Caco-2 (cell line): ENCODE data around the gene ARHGEF40. TPM values are rescaled to one million over a fixed set of nuclear protein-coding genes. Genes with fewer than 3 reads are reported as not detected.

Source experiments
- BruUV-seq: library from RNA; stranded (reverse); fragments of 400-500 nt; replicated peaks from 2 replicates; lab custom pipeline; 2021; lab: Mats Ljungman, UMichigan
- CTCF ChIA-PET: fragments of 300-600 bp; sonication (Branson Sonifier 250); formaldehyde crosslinking; loops from one replicate; lab custom pipeline; 2022; ENCODE audit warnings: antibody characterized with exemption; lab: Charles Lee
- POLR2A ChIA-PET: fragments of 300-600 bp; sonication (Branson Sonifier 250); formaldehyde crosslinking; loops from one replicate; lab custom pipeline; 2022; ENCODE audit warnings: antibody characterized with exemption; lab: Charles Lee
- DNase-seq, 2 experiments: peaks; one replicate each; pipeline versions ENCODE4 v3.0.0 to v3.0.0-alpha.2; 2020 to 2022
- H3K27me3 ChIP-seq: replicated peaks from 2 replicates; pipeline ENCODE4 v1.6.0; 2011; ENCODE audit warnings: low read length; ENCODE audit not compliant: control insufficient read depth, insufficient read depth
- H3K36me3 ChIP-seq: 2 replicates; pipeline ENCODE4 v1.5.1; 2011; ENCODE audit warnings: low read length; ENCODE audit not compliant: control insufficient read depth, insufficient read depth
- H3K4me1 ChIP-seq: fragments of 250-450 bp; sonication (Bioruptor Pico); 2 replicates; pipeline ENCODE4 v1.5.1; 2020; ENCODE audit warnings: mild to moderate bottlenecking
- H3K4me3 ChIP-seq: 2 replicates; pipeline ENCODE4 v1.5.1; 2011; ENCODE audit warnings: low read depth, mild to moderate bottlenecking, control low read depth, low read length
- H3K9me3 ChIP-seq: fragments of 250-450 bp; sonication (Bioruptor Pico); 2 replicates; pipeline ENCODE4 v1.5.1; 2020; ENCODE audit warnings: mild to moderate bottlenecking, moderate library complexity
- H3K27ac Mint-ChIP-seq: one replicate; pipeline ENCODE4 v1.8.0; 2022; ENCODE audit warnings: mixed read lengths; ENCODE audit not compliant: unreplicated experiment
- H3K27me3 Mint-ChIP-seq: one replicate; pipeline ENCODE4 v1.8.0; 2022; ENCODE audit warnings: mixed read lengths; ENCODE audit not compliant: insufficient read depth, unreplicated experiment
- H3K36me3 Mint-ChIP-seq: one replicate; pipeline ENCODE4 v1.8.0; 2022; ENCODE audit warnings: mild to moderate bottlenecking, mixed read lengths; ENCODE audit not compliant: insufficient read depth, unreplicated experiment
- H3K4me1 Mint-ChIP-seq: one replicate; pipeline ENCODE4 v1.8.0; 2022; ENCODE audit warnings: low read depth, mixed read lengths; ENCODE audit not compliant: unreplicated experiment
- H3K4me3 Mint-ChIP-seq: one replicate; pipeline ENCODE4 v1.8.0; 2022; ENCODE audit warnings: mild to moderate bottlenecking, moderate library complexity, mixed read lengths; ENCODE audit not compliant: unreplicated experiment
- H3K9me3 Mint-ChIP-seq: one replicate; pipeline ENCODE4 v1.8.0; 2022; ENCODE audit warnings: mixed read lengths; ENCODE audit not compliant: unreplicated experiment
- CTCF ChIP-seq, 2 experiments: fragments of 200-600 bp in 1 of 2; IDR thresholded peaks; 1 replicate in 1 of 2; 2 replicates in 1 of 2; pipeline versions ENCODE4 v1.5.1 to v1.8.0; 2011 to 2022; ENCODE audit warnings: antibody characterized with exemption in 1 of 2, control low read depth in 1 of 2, inconsistent platforms in 1 of 2, low read depth in 1 of 2, low read length in 1 of 2, mild to moderate bottlenecking in 1 of 2, moderate library complexity in 1 of 2; ENCODE audit not compliant: insufficient read depth in 1 of 2, severe bottlenecking in 1 of 2, unreplicated experiment in 1 of 2
- intact Hi-C: fragments of 100-400 bp; cut with micrococcal nuclease; formaldehyde crosslinking; loops from one replicate; pipeline ENCODE4 v1.10.0; 2022; ENCODE audit not compliant: unreplicated experiment
- total RNA-seq: library from RNA; stranded (reverse); gene quantifications from 2 replicates; pipeline ENCODE4 v1.2.3, GENCODE V29; 2022

ARHGEF40 gene
- total RNA-seq, 1 experiment from 2014 or later = 7.1 TPM

GRCh38 chr14:21090194-21090939 lies 20.3 kb downstream of the ARHGEF40 start:
- H3K36me3 Mint-ChIP-seq = peaks cover 34% of the 10 kb centered on the region
- ChIA-PET POLR2A (no interaction called here), CTCF (interaction anchor here (0.9 to 1.6 kb wide), 4 partner anchors 14 to 76 kb away, joined by 4 to 7 read pairs (median 6); partner anchors contain the start of gene ARHGEF40)
- H3K4me3 ChIP-seq = no peak overlapping the region
- no peaks in the 10 kb centered on the region for H3K9me3 ChIP-seq
- H3K36me3 ChIP-seq = peaks cover 4% of the 10 kb centered on the region
- peaks cover 8% of the 10 kb centered on the region for H3K4me1 Mint-ChIP-seq
- H3K9me3 Mint-ChIP-seq = no peaks in the 10 kb centered on the region
- H3K27me3 Mint-ChIP-seq = no peaks in the 10 kb centered on the region
- no peak overlapping the region for H3K4me3 Mint-ChIP-seq
- DNase-seq = peak in 1 of 2 experiments; percentile 46
- H3K27ac Mint-ChIP-seq = peak overlapping the region; percentile 55
- H3K4me1 ChIP-seq = no peaks in the 10 kb centered on the region; the same call in 1 of the 2 replicates
- no TSS peak for BruUV-seq
- intact Hi-C loops = no loop called here
- peak; percentile 39 to 68 for TF ChIP-seq CTCF (IDR thresholded peaks at IDR 0.05; ENCODE audit: insufficient read depth in 1 of 2, low read depth in 1 of 2, low read length in 1 of 2, severe bottlenecking in 1 of 2, unreplicated experiment in 1 of 2)
- H3K27me3 ChIP-seq = no peaks in the 10 kb centered on the region

GRCh38 chr14:21090940-21091663 lies 21.0 kb downstream of the ARHGEF40 start:
- H3K4me1 Mint-ChIP-seq = peaks cover 8% of the 10 kb centered on the region
- no peak for TF ChIP-seq CTCF (IDR thresholded peaks at IDR 0.05; ENCODE audit: insufficient read depth in 1 of 2, low read depth in 1 of 2, low read length in 1 of 2, severe bottlenecking in 1 of 2, unreplicated experiment in 1 of 2)
- H3K36me3 Mint-ChIP-seq = peaks cover 28% of the 10 kb centered on the region
- BruUV-seq = no TSS peak
- CTCF ChIA-PET = interaction anchor here (0.9 to 3.0 kb wide), 5 partner anchors 10 to 76 kb away, joined by 4 to 15 read pairs (median 6); partner anchors contain the start of genes ARHGEF40 and TMEM253
- H3K4me3 ChIP-seq = no peak overlapping the region
- DNase-seq = no peak
- no peak overlapping the region for H3K4me3 Mint-ChIP-seq
- H3K9me3 ChIP-seq = no peaks in the 10 kb centered on the region
- H3K27ac Mint-ChIP-seq = no peak overlapping the region
- H3K4me1 ChIP-seq = no peaks in the 10 kb centered on the region
- no peaks in the 10 kb centered on the region for H3K9me3 Mint-ChIP-seq
- H3K27me3 ChIP-seq = no peaks in the 10 kb centered on the region
- H3K36me3 ChIP-seq = peaks cover 4% of the 10 kb centered on the region
- POLR2A ChIA-PET = no interaction called here
- intact Hi-C loops = no loop called here
- H3K27me3 Mint-ChIP-seq = no peaks in the 10 kb centered on the region

GRCh38 chr14:21091821-21092272 lies 21.7 kb downstream of the ARHGEF40 start:
- no peak overlapping the region for H3K4me3 Mint-ChIP-seq
- no peaks in the 10 kb centered on the region for H3K27me3 ChIP-seq
- intact Hi-C loops = loop anchor here (1.0 kb wide), 2 partner anchors 12 to 24 kb away; no protein-coding TSS in a partner anchor
- no TSS peak for BruUV-seq
- POLR2A ChIA-PET = interaction anchor here (0.6 kb wide), 1 partner anchor 13 kb away, joined by 4 read pairs; no protein-coding TSS in a partner anchor
- no peaks in the 10 kb centered on the region for H3K4me1 ChIP-seq
- peaks cover 28% of the 10 kb centered on the region for H3K36me3 Mint-ChIP-seq
- H3K27me3 Mint-ChIP-seq = no peaks in the 10 kb centered on the region
- H3K4me3 ChIP-seq = no peak overlapping the region
- no peak for DNase-seq
- H3K27ac Mint-ChIP-seq = no peak overlapping the region
- TF ChIP-seq CTCF (IDR thresholded peaks at IDR 0.05; ENCODE audit: insufficient read depth in 1 of 2, low read depth in 1 of 2, low read length in 1 of 2, severe bottlenecking in 1 of 2, unreplicated experiment in 1 of 2) = no peak
- CTCF ChIA-PET = interaction anchor here (0.5 to 3.4 kb wide), 9 partner anchors 9 to 214 kb away, joined by 3 to 43 read pairs (median 7); partner anchors contain the start of genes ARHGEF40 and TMEM253
- H3K9me3 ChIP-seq = no peaks in the 10 kb centered on the region
- H3K4me1 Mint-ChIP-seq = peaks cover 9% of the 10 kb centered on the region
- H3K9me3 Mint-ChIP-seq = no peaks in the 10 kb centered on the region
- H3K36me3 ChIP-seq = peaks cover 4% of the 10 kb centered on the region
